Measurements from ENCODE around the gene SWI5.

Gene SWI5

GRCh38 chr9:128321343-128321742 lies 45.3 kb downstream of the SWI5 start:
- DNase-seq (ENCODE audit: low read depth in 2 of 2) = no peak

GRCh38 chr9:128321879-128322403 lies 45.9 kb downstream of the SWI5 start:
- DNase-seq (ENCODE audit: low read depth in 2 of 2) = no peak

GRCh38 chr9:128322404-128323211 lies 46.5 kb downstream of the SWI5 start, which contains the start of the genes COQ4 and TRUB2:
COQ4 (plus strand) TSS chr9:128322839; CDS start chr9:128322859, 20 bp downstream.
TRUB2 (minus strand) TSS chr9:128322447; CDS start chr9:128322408, 39 bp downstream.
- DNase-seq (ENCODE audit: low read depth in 2 of 2) = peak; percentile 89 to 94

GRCh38 chr9:128323212-128323730 lies 47.2 kb downstream of the SWI5 start:
- no peak for DNase-seq (ENCODE audit: low read depth in 2 of 2)

GRCh38 chr9:128323791-128324190 lies 47.7 kb downstream of the SWI5 start:
- no peak for DNase-seq (ENCODE audit: low read depth in 2 of 2)

- no peak for DNase-seq (ENCODE audit: low read depth in 2 of 2)
Observed at GRCh38 chr9:128324401-128324800, 48.3 kb downstream of the SWI5 start.

GRCh38 chr9:128325629-128326028 lies 49.6 kb downstream of the SWI5 start:
- no peak for DNase-seq (ENCODE audit: low read depth in 2 of 2)

GRCh38 chr9:128333451-128333869 lies 57.4 kb downstream of the SWI5 start:
- no peak for DNase-seq (ENCODE audit: low read depth in 2 of 2)

- no peak for DNase-seq (ENCODE audit: low read depth in 2 of 2)
Observed at GRCh38 chr9:128335161-128335560, 59.1 kb downstream of the SWI5 start.

- DNase-seq (ENCODE audit: low read depth in 2 of 2) = no peak
Observed at GRCh38 chr9:128335914-128336313, 59.8 kb downstream of the SWI5 start.

- DNase-seq (ENCODE audit: low read depth in 2 of 2) = no peak
Observed at GRCh38 chr9:128337936-128338335, 61.9 kb downstream of the SWI5 start.
